IPS DF 19.7 (cell line): ENCODE measurements around the gene DCST1.
A peak's percentile ranks its signal among the peaks of the same experiment; 100 is the strongest.

Source experiments
- DNase-seq: peaks from one replicate; pipeline ENCODE4 v3.0.0-alpha.2; 2013; ENCODE audit warnings: low read depth, low spot score

Gene DCST1

GRCh38 chr1:155072531-155073289 lies 39.1 kb downstream of the DCST1 start:
- DNase-seq: no peak

GRCh38 chr1:155073377-155074242 lies 40.0 kb downstream of the DCST1 start:
- DNase-seq: no peak

GRCh38 chr1:155075535-155075934 lies 41.9 kb downstream of the DCST1 start:
- DNase-seq: no peak

- no peak for DNase-seq
Measured at GRCh38 chr1:155076371-155076770, 42.7 kb downstream of the DCST1 start.

DNA sequence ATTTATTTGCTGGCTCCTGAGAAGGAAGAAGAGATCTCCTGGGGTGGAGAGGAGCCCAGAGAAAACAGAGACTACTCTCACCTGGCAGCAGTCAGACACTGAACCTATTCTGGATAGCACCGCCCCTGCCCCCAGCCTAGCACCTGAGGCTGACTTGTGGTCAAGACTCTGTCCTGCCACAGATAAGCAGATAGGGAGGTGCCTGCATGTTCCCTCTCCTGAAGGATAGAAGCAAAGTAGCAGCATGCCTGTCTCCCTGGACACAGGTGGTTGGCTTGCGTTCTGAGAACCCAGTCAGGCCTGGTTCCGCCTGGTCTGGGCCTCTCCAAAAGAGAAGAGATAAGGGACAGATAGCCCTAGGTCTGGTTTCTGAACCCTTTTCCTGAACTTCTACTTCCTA lies 43.7 kb downstream of the DCST1 start:
- no peak for DNase-seq

GRCh38 chr1:155077758-155078445 lies 44.3 kb downstream of the DCST1 start:
- DNase-seq: no peak

DNA sequence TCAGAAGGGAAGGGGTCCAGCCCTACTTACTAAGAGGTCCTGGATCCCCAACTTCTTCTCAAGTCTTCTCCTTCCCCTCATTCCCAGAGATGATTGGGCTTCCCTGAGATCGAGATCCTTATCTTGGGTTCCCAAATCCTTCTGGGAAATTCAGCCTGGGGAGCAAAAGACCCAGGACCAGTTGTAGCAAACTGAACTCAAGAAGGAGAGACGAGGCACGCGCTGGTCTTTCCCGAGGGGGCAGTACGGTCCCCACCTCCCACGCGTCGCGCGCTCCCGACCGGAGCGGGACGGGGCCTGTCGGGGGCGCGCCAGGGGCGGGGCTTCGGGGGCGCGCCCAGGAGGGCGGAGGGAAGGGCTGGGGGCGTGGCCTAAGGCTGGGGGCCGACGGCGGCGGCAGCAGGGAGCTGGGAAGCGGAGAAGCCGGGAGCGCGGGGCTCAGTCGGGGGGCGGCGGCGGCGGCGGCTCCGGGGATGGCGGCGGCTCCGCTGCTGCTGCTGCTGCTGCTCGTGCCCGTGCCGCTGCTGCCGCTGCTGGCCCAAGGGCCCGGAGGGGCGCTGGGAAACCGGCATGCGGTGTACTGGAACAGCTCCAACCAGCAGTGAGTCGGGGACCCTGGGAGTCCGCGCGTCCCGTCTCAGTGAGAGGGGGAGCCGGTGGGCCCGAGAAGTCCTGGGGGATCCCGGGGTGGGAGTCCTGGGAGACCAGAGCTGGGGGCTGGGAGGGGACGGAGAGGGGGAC lies 45.0 kb downstream of the DCST1 start, which contains the start of gene EFNA3:
Gene EFNA3 (plus strand): TSS at position 369 of the 741 bp plus-strand sequence. CDS start 105 bp downstream, at position 474.
- DNase-seq: no peak

- DNase-seq: no peak
Measured at GRCh38 chr1:155079210-155079486, 45.5 kb downstream of the DCST1 start.

GRCh38 chr1:155079487-155080311 lies 46.1 kb downstream of the DCST1 start:
- no peak for DNase-seq

- DNase-seq: no peak
Measured at GRCh38 chr1:155080312-155081228, 46.9 kb downstream of the DCST1 start.

GRCh38 chr1:155081472-155082300 lies 48.1 kb downstream of the DCST1 start:
- DNase-seq: no peak

- DNase-seq: no peak
Measured at GRCh38 chr1:155082301-155083051, 48.9 kb downstream of the DCST1 start.

DNA sequence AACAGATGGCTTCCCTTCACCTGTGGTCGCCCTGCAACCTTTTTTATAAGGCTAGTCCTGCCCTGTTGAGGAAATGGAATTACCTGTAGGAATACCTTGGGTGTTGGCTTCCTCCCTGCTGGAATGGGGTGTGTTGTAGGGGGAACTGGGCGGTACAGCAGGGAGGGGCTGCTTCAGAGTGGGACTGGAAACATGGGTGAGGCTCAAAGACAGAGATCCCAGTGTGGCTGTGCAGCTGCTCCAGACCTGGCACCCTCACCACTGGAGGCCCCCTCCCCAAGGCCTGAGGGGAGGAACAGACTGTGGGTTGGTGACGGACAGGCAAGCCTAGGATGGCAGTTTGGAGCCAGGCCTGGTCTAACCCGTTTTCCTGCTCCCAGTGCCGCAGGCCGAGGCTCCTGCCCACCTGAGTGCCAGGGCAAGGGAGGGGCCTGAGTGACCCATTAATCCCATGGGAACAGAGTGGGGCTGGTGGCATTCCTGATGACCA lies 49.5 kb downstream of the DCST1 start:
- DNase-seq: no peak

DNA sequence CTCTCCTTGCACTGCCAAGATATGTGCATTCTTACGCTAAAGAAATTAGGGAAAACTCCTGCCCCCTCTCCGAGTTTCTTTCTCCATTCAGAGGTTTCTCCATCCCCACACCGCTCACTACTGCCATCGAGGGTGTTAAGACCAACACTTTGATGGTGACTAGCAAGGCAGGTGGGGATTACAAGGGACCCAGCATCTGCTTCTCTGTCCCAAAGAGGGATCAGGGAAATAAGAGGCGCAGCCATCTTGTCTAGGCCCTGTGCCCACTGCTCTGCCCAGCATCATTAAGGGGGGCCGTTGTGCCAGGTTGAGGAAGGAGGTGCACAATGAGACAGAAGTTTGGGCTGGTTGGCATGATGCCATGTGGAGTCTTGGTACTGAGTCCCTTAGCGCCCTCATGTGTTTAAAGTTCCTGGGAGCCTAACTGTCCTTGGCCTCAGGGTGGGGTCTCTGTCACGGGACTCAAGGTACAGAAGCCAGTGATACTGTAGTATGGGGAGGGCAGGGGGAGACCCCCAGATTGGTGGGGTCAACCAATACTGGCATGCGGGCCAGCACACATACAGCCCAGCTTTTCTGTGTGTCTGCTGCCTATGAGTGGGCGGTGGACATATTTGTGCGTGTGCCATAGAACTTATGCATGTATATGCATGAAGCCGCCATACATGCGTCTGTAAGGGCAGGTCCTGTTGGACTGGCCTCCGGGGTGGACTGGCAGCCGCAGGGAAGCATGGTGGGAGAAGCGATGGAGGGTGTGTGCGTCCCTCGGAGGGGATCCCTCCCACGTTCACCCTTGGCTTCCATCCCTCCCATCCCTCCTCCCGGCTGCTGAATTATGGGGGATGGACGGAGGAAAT lies 50.5 kb downstream of the DCST1 start:
- no peak for DNase-seq

DNA sequence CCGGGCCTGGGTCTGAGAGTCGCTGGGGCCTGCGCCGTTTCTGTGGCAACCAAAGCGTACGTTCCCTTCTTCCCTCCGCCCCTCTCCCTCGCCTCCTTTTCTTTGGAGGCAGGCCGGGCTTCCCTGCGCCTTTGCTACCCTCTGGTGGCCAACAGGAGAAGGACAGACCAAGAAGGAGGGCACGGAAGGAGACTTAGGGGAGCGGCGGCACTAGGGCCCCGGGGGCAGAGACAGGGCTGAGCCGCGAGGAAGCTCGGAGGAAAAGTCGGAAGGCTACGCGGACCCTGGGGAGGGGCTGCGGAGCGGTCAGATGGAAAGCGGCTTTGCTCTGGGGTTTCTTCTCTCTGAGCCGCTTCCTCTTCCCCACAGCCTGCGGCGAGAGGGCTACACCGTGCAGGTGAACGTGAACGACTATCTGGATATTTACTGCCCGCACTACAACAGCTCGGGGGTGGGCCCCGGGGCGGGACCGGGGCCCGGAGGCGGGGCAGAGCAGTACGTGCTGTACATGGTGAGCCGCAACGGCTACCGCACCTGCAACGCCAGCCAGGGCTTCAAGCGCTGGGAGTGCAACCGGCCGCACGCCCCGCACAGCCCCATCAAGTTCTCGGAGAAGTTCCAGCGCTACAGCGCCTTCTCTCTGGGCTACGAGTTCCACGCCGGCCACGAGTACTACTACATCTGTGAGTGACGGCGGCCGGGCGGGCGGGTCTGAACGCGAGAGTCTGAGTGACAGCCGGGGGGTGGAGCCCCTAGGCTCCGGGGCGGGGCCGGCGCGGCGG lies 51.3 kb downstream of the DCST1 start:
- DNase-seq: peak; percentile 81

DNA sequence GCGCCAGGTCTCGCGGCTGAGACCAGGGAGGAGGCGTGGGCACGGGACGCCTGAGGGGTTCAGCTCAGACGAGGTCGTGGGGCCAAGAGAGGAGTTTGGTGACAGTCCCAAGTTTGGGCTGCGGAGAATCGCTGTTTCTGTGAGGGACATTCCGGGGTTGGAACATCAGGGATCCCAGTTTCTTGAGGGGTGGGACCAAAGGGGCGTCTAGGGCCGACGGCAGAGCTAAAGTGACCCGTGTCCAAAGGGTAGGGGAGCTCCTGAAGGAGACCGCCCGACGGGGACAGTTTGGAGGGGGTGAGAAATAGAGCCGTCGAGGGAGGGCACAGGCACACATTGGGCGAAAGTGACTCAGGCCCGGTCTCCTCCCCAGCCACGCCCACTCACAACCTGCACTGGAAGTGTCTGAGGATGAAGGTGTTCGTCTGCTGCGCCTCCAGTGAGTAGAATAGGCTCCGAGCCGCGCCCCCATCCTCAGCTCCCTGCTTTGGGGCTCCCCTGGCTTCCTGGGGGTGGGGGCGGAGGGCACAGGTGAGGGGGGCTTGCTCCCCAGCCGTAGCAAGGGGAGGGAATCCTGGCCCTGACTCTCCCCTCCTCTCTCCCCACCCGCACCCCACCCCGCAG lies 52.0 kb downstream of the DCST1 start:
- no peak for DNase-seq
